ENCODE results near the gene TEDC1.

DNA sequence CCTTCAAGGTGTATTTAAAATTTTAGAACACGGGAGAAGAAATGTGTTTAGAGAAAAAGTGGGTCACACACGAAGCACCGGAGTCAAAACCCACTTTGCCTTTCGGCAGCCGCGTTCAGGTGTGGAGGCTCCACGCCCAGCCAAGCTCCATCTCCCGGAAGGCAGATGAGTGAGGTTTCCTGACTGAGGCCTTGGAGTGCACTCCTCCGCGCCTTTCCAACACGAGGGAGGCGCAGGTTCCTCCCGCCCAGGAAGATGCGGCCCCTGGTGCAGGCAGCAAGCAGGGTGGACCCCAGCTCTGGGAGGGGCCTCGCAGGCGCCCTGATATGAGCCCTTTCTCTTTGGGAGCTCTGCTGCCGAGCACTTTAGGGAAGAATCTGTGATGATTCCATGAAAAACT lies 48.9 kb upstream of the TEDC1 start:
- TF ChIP-seq, protein P1, sequence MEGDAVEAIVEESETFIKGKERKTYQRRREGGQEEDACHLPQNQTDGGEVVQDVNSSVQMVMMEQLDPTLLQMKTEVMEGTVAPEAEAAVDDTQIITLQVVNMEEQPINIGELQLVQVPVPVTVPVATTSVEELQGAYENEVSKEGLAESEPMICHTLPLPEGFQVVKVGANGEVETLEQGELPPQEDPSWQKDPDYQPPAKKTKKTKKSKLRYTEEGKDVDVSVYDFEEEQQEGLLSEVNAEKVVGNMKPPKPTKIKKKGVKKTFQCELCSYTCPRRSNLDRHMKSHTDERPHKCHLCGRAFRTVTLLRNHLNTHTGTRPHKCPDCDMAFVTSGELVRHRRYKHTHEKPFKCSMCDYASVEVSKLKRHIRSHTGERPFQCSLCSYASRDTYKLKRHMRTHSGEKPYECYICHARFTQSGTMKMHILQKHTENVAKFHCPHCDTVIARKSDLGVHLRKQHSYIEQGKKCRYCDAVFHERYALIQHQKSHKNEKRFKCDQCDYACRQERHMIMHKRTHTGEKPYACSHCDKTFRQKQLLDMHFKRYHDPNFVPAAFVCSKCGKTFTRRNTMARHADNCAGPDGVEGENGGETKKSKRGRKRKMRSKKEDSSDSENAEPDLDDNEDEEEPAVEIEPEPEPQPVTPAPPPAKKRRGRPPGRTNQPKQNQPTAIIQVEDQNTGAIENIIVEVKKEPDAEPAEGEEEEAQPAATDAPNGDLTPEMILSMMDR (conservative IDR thresholded peaks at IDR 0.05 in 1 of 2, IDR thresholded peaks at IDR 0.05 in 1 of 2; ENCODE audit: extremely low read depth in 1 of 2, insufficient read depth in 1 of 2, low read depth in 1 of 2, low read length in 2 of 2) = no peak
- no peak for TF ChIP-seq EZH2 (IDR thresholded peaks at IDR 0.05; ENCODE audit: borderline replicate concordance, low read length)

Measured in mammary epithelial cell (primary cell).